ENCODE data around the gene GNG13. TPM values are rescaled to one million over a fixed set of nuclear protein-coding genes. Genes with fewer than 3 reads are reported as not detected.

The GNG13 gene
- total and polyA plus RNA-seq, 2 experiments from 2014 or later = 0.29 TPM; not detected in 1

GRCh38 chr16:843771-844170, 43.2 kb upstream of the GNG13 start:
- no peak overlapping the region for H3K27ac ChIP-seq (ENCODE audit: low read depth)
- H3K27me3 ChIP-seq (ENCODE audit: insufficient read depth) = no peaks in the 10 kb centered on the region
- H3K9me3 Mint-ChIP-seq = peaks cover 22% of the 10 kb centered on the region
- no peak overlapping the region for H2AFZ ChIP-seq
- no peak overlapping the region for H3K27ac Mint-ChIP-seq
- H3K27me3 Mint-ChIP-seq (ENCODE audit: insufficient read depth, low read depth, poor library complexity) = peaks cover 7% of the 10 kb centered on the region
- peaks cover 4% of the 10 kb centered on the region; the same call in 1 of the 2 replicates for H3F3A ChIP-seq (replicated peaks; ENCODE audit: low read depth)
- no peak for ATAC-seq
- no peak overlapping the region for H3K4me2 ChIP-seq
- H3K4me3 ChIP-seq = no peak overlapping the region
- H3K36me3 ChIP-seq (ENCODE audit: insufficient read depth) = no peaks in the 10 kb centered on the region
- H3K79me2 ChIP-seq (replicated peaks; ENCODE audit: insufficient read depth) = no peaks in the 10 kb centered on the region
- no peaks in the 10 kb centered on the region for H3K36me3 Mint-ChIP-seq (ENCODE audit: low read depth)
- no peak for TF ChIP-seq EZH2 (IDR thresholded peaks at IDR 0.05; ENCODE audit: low read depth, unreplicated experiment)
- TF ChIP-seq JUNB (IDR thresholded peaks at IDR 0.05; ENCODE audit: unreplicated experiment) = no peak
- no peak for TF ChIP-seq STAT1 (IDR thresholded peaks at IDR 0.05; ENCODE audit: unreplicated experiment)
- no peak for TF ChIP-seq ETS1 (IDR thresholded peaks at IDR 0.05)
- no peak for TF ChIP-seq POLR2AphosphoS5 (IDR thresholded peaks at IDR 0.05; ENCODE audit: low read depth)
- TF ChIP-seq ZNF331 (CRISPR knock-in tag; IDR thresholded peaks at IDR 0.05; ENCODE audit: low read depth) = no peak
- no peak for TF ChIP-seq NANOG (IDR thresholded peaks at IDR 0.05; ENCODE audit: borderline replicate concordance)
- TF ChIP-seq, protein P1, sequence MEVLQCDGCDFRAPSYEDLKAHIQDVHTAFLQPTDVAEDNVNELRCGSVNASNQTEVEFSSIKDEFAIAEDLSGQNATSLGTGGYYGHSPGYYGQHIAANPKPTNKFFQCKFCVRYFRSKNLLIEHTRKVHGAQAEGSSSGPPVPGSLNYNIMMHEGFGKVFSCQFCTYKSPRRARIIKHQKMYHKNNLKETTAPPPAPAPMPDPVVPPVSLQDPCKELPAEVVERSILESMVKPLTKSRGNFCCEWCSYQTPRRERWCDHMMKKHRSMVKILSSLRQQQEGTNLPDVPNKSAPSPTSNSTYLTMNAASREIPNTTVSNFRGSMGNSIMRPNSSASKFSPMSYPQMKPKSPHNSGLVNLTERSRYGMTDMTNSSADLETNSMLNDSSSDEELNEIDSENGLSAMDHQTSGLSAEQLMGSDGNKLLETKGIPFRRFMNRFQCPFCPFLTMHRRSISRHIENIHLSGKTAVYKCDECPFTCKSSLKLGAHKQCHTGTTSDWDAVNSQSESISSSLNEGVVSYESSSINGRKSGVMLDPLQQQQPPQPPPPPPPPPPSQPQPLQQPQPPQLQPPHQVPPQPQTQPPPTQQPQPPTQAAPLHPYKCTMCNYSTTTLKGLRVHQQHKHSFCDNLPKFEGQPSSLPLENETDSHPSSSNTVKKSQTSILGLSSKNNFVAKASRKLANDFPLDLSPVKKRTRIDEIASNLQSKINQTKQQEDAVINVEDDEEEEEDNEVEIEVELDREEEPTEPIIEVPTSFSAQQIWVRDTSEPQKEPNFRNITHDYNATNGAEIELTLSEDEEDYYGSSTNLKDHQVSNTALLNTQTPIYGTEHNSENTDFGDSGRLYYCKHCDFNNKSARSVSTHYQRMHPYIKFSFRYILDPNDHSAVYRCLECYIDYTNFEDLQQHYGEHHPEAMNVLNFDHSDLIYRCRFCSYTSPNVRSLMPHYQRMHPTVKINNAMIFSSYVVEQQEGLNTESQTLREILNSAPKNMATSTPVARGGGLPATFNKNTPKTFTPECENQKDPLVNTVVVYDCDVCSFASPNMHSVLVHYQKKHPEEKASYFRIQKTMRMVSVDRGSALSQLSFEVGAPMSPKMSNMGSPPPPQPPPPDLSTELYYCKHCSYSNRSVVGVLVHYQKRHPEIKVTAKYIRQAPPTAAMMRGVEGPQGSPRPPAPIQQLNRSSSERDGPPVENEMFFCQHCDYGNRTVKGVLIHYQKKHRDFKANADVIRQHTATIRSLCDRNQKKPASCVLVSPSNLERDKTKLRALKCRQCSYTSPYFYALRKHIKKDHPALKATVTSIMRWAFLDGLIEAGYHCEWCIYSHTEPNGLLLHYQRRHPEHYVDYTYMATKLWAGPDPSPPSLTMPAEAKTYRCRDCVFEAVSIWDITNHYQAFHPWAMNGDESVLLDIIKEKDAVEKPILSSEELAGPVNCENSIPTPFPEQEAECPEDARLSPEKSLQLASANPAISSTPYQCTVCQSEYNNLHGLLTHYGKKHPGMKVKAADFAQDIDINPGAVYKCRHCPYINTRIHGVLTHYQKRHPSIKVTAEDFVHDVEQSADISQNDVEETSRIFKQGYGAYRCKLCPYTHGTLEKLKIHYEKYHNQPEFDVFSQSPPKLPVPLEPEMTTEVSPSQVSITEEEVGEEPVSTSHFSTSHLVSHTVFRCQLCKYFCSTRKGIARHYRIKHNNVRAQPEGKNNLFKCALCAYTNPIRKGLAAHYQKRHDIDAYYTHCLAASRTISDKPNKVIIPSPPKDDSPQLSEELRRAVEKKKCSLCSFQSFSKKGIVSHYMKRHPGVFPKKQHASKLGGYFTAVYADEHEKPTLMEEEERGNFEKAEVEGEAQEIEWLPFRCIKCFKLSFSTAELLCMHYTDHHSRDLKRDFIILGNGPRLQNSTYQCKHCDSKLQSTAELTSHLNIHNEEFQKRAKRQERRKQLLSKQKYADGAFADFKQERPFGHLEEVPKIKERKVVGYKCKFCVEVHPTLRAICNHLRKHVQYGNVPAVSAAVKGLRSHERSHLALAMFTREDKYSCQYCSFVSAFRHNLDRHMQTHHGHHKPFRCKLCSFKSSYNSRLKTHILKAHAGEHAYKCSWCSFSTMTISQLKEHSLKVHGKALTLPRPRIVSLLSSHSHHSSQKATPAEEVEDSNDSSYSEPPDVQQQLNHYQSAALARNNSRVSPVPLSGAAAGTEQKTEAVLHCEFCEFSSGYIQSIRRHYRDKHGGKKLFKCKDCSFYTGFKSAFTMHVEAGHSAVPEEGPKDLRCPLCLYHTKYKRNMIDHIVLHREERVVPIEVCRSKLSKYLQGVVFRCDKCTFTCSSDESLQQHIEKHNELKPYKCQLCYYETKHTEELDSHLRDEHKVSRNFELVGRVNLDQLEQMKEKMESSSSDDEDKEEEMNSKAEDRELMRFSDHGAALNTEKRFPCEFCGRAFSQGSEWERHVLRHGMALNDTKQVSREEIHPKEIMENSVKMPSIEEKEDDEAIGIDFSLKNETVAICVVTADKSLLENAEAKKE (CRISPR knock-in tag; IDR thresholded peaks at IDR 0.05) = no peak
- no peak for TF ChIP-seq ZNF114 (CRISPR knock-in tag; IDR thresholded peaks at IDR 0.05)
- no peak for TF ChIP-seq EZH2phosphoT487 (IDR thresholded peaks at IDR 0.05; ENCODE audit: unreplicated experiment)
- TF ChIP-seq CREB1 (CRISPR knock-in tag; IDR thresholded peaks at IDR 0.05; ENCODE audit: low read depth) = no peak
- no peak for TF ChIP-seq REST (IDR thresholded peaks at IDR 0.05; ENCODE audit: unreplicated experiment)
- TF ChIP-seq CTCF (conservative IDR thresholded peaks at IDR 0.05; ENCODE audit: low read depth in 2 of 2) = no peak
- no peak for DNase-seq (ENCODE audit: low spot score)
- H3K4me1 Mint-ChIP-seq = peaks cover 4% of the 10 kb centered on the region
- H4K20me1 ChIP-seq (replicated peaks; ENCODE audit: insufficient read depth) = no peaks in the 10 kb centered on the region
- H3K4me3 Mint-ChIP-seq = no peak overlapping the region
- no peaks in the 10 kb centered on the region for H3K9me2 ChIP-seq (ENCODE audit: insufficient read depth)
- no peaks in the 10 kb centered on the region for H3K4me1 ChIP-seq (ENCODE audit: insufficient read depth)
